Measurements from ENCODE around the gene ME3.
A peak's percentile ranks its signal among the peaks of the same experiment; 100 is the strongest.

Gene ME3

GRCh38 chr11:86416494-86416893 lies 255.9 kb downstream of the ME3 start:
- DNase-seq: no peak

- no peak for DNase-seq
Observed at GRCh38 chr11:86415026-86415425, 257.4 kb downstream of the ME3 start.

- no peak for DNase-seq
Observed at GRCh38 chr11:86414032-86414431, 258.4 kb downstream of the ME3 start.

- DNase-seq: no peak
Observed at GRCh38 chr11:86408845-86409244, 263.6 kb downstream of the ME3 start.

GRCh38 chr11:86403458-86403857 lies 269.0 kb downstream of the ME3 start:
- DNase-seq: no peak

GRCh38 chr11:86398106-86398505 lies 274.3 kb downstream of the ME3 start:
- no peak for DNase-seq

GRCh38 chr11:86397351-86397750 lies 275.1 kb downstream of the ME3 start:
- no peak for DNase-seq

- peak; percentile 14 for DNase-seq
Observed at GRCh38 chr11:86396396-86396795, 276.0 kb downstream of the ME3 start.

GRCh38 chr11:86395061-86395551 lies 277.3 kb downstream of the ME3 start:
- no peak for DNase-seq
